Uterus (tissue), 4 donors: Measurements from ENCODE around the gene SCT. TPM values are rescaled to one million over a fixed set of nuclear protein-coding genes. Genes with fewer than 3 reads are reported as not detected.

Experiments used
- DNase-seq, 2 donors: peaks; one replicate each; pipeline ENCODE4 v3.0.0-alpha.2; 2019 to 2020
- H3K27ac ChIP-seq, 2 donors: fragments of 200-600 bp; sonication (generic); 1 replicate in 1 of 2; 2 replicates in 1 of 2; pipeline ENCODE4 v1.5.1; 2016 to 2018
- H3K27me3 ChIP-seq, 2 donors: fragments of 200-600 bp; sonication (generic); one replicate each; pipeline ENCODE4 v1.5.1; 2018 to 2019; ENCODE audit warnings: control low read depth in 1 of 2
- H3K36me3 ChIP-seq, 2 donors: fragments of 200-600 bp; sonication (generic); one replicate each; pipeline ENCODE4 v1.5.1; 2019; ENCODE audit warnings: control low read depth in 1 of 2
- H3K4me1 ChIP-seq, 2 donors: fragments of 200-600 bp; sonication (generic); one replicate each; pipeline ENCODE4 v1.5.1; 2018 to 2019; ENCODE audit warnings: control low read depth in 1 of 2
- H3K4me3 ChIP-seq, 2 donors: fragments of 200-600 bp; sonication (generic); 1 replicate in 1 of 2; 2 replicates in 1 of 2; pipeline ENCODE4 v1.5.1; 2018 to 2019; ENCODE audit warnings: mild to moderate bottlenecking in 1 of 2
- H3K9me3 ChIP-seq, 2 donors: fragments of 200-600 bp; sonication (generic); one replicate each; pipeline ENCODE4 v1.5.1; 2019; ENCODE audit warnings: control low read depth in 1 of 2
- CTCF ChIP-seq, 4 experiments: fragments of 200-600 bp in 2 of 4; fragments of 450-650 bp in 2 of 4; sonication (generic) in 2 of 4; IDR thresholded peaks; one replicate each; pipeline ENCODE4 v1.5.1; 2016 to 2019; ENCODE audit warnings: antibody characterized with exemption in 4 of 4, mild to moderate bottlenecking in 2 of 4, moderate library complexity in 1 of 4
- POLR2A ChIP-seq, 2 donors: fragments of 450-650 bp; IDR thresholded peaks; one replicate each; pipeline ENCODE4 v1.6.1; 2016; ENCODE audit warnings: antibody characterized with exemption in 2 of 2, mild to moderate bottlenecking in 1 of 2, moderate library complexity in 1 of 2
- intact Hi-C: fragments of 100-400 bp; cut with DNase I; formaldehyde crosslinking; loops from one replicate; pipeline ENCODE4 v1.15.1; 2023; ENCODE audit warnings: low total_unique reads
- total RNA-seq, 4 donors: library from RNA; depleted of rRNA in 3 of 4; stranded (reverse); fragments of >200 nt in 3 of 4; gene quantifications; one replicate each; pipeline versions ENCODE4 v1.1.0 to v1.2.4, GENCODE V29; 2014 to 2023
- donor health status: DM: yes; HTN: yes; CAD: no.

The SCT gene
- total RNA-seq, 4 donors from 2014 or later = not detected

GRCh38 chr11:614623-615503 is 12.1 kb downstream of the SCT start:
- TF ChIP-seq CTCF (IDR thresholded peaks at IDR 0.05) (no peak), POLR2A (IDR thresholded peaks at IDR 0.05) (no peak)
- intact Hi-C loops = no loop called here
- H3K27ac ChIP-seq = peak overlapping the region; percentile 88 to 91
- no peaks in the 10 kb centered on the region for H3K27me3 ChIP-seq
- peak in 1 of 2 donors; percentile 35 for DNase-seq
- H3K4me1 ChIP-seq = peaks cover 0 to 7% of the 10 kb centered on the region in 2 donors
- H3K4me3 ChIP-seq = peak overlapping the region; percentile 69 to 87
- no peaks in the 10 kb centered on the region for H3K9me3 ChIP-seq
- no peaks in the 10 kb centered on the region for H3K36me3 ChIP-seq

GRCh38 chr11:614021-614622 is 12.9 kb downstream of the SCT start:
- TF ChIP-seq CTCF (IDR thresholded peaks at IDR 0.05) = no peak
- TF ChIP-seq POLR2A (IDR thresholded peaks at IDR 0.05) = no peak
- no peak overlapping the region for H3K27ac ChIP-seq
- no peaks in the 10 kb centered on the region for H3K9me3 ChIP-seq
- peak in 1 of 2 donors; percentile 22 for DNase-seq
- no peak overlapping the region for H3K4me3 ChIP-seq
- H3K36me3 ChIP-seq = no peaks in the 10 kb centered on the region
- H3K4me1 ChIP-seq = peaks cover 0 to 7% of the 10 kb centered on the region in 2 donors
- intact Hi-C loops = no loop called here
- no peaks in the 10 kb centered on the region for H3K27me3 ChIP-seq

GRCh38 chr11:613369-613968 is 13.5 kb downstream of the SCT start:
- TF ChIP-seq POLR2A (IDR thresholded peaks at IDR 0.05) (no peak), CTCF (IDR thresholded peaks at IDR 0.05) (no peak)
- intact Hi-C loops = no loop called here
- Histone ChIP-seq H3K9me3 (no peaks in the 10 kb centered on the region), H3K27ac (no peak overlapping the region), H3K4me1 (peaks cover 0 to 7% of the 10 kb centered on the region in 2 donors), H3K27me3 (no peaks in the 10 kb centered on the region), H3K4me3 (no peak overlapping the region), H3K36me3 (no peaks in the 10 kb centered on the region)
- peak in 1 of 2 donors; percentile 23 for DNase-seq

GRCh38 chr11:612961-613300 is 14.1 kb downstream of the SCT start:
- Histone ChIP-seq H3K9me3 (no peaks in the 10 kb centered on the region), H3K27me3 (no peaks in the 10 kb centered on the region), H3K27ac (no peak overlapping the region), H3K36me3 (no peaks in the 10 kb centered on the region), H3K4me1 (peaks cover 0 to 7% of the 10 kb centered on the region in 2 donors), H3K4me3 (no peak overlapping the region)
- TF ChIP-seq CTCF (IDR thresholded peaks at IDR 0.05) = no peak
- peak in 1 of 2 donors; percentile 18 for DNase-seq
- intact Hi-C loops = no loop called here
